HG03064 (cell line): ENCODE measurements around the gene KRTAP13-4.

ENCODE experiments used
- ATAC-seq: cut with Tn5 transposase; IDR thresholded peaks from one replicate; pipeline ENCODE4 v1.9.1; 2021; ENCODE audit warnings: low read depth; ENCODE audit not compliant: unreplicated experiment

The KRTAP13-4 gene, protein sequence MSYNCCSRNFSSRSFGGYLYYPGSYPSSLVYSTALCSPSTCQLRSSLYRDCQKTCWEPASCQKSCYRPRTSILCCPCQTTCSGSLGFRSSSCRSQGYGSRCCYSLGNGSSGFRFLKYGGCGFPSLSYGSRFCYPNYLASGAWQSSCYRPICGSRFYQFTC

DNA sequence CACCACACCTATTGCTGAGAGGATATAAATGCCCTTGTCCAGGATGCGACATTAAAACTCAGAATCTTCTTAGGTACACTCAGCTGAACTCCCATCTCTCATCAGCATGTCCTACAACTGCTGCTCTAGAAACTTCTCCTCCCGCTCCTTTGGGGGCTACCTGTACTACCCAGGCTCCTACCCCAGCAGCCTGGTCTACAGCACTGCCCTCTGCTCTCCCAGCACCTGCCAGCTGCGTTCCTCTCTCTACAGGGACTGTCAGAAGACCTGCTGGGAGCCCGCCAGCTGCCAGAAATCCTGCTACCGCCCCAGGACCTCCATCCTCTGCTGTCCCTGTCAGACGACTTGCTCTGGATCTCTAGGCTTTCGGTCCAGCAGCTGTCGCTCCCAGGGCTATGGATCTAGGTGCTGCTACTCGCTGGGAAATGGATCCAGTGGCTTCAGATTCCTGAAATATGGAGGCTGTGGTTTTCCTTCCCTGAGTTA is at the start of gene KRTAP13-4:
Gene KRTAP13-4 (plus strand): TSS at position 51 of the 486 bp plus-strand sequence. CDS start 56 bp downstream, at position 107.
- no peak for ATAC-seq

DNA sequence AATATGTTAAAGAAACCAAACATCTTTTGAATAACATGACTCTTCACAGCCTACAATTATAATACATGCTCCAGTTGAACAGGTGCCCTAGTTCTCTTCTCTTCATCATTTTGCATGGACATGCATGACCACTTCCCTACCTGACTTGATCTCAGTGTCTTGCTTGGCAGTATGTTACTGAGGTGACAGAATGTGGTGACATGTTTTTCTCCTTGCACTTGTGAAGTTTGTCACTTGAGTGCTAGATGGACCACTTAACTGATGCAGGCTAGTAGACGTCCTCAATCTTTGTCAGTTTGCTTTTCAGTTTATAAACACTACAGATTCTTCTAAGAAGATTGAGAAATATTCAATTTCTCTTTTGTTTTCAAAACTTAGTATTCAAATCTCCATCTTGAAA is 47.8 kb upstream of the KRTAP13-4 start:
- no peak for ATAC-seq

DNA sequence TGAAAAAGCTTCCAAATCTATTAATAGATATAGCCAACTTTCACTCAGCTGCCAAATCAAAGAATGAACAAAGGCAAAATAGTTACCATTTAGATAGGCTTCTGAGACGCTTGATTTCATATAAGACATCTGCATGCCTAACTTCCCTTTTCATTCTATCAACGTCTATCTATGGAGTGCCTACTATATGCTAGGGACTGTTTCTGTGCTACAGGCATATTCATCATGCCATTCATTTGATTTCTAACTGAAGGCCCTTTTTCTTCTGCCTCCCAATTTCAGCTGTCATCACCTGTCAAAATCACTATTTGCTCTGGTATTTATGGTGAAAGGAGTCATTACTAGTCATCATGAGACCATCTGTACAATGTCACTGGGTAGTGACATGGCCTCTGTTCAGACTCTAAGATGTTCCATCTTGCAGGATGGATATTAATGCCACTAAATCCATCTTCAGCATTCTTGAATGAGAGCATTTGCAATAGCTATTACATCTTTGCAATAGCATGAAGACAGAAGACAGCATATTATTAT is 38.5 kb upstream of the KRTAP13-4 start:
- ATAC-seq, result no peak

DNA sequence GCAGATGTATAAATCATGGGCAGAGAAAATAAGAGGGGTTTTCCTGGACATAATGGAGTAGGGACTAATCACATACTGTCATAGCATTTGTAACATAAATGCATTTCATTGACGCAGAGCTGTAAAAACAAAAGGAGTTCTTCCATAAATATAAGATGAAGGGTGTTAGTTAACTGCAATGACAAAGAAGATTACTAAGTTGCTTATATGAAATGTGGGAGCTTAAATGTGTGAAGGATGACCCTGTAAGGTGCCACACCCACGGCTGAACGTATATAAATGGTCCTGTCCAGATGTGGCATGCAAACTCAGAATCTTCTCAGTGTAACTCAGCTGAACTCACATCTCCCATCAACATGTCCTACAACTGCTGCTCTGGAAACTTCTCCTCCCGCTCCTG is 34.3 kb upstream of the KRTAP13-4 start, which contains the start of gene KRTAP13-1:
Gene KRTAP13-1 (plus strand): TSS at position 301 of the 400 bp plus-strand sequence. CDS start 56 bp downstream, at position 357.
- ATAC-seq, result no peak

DNA sequence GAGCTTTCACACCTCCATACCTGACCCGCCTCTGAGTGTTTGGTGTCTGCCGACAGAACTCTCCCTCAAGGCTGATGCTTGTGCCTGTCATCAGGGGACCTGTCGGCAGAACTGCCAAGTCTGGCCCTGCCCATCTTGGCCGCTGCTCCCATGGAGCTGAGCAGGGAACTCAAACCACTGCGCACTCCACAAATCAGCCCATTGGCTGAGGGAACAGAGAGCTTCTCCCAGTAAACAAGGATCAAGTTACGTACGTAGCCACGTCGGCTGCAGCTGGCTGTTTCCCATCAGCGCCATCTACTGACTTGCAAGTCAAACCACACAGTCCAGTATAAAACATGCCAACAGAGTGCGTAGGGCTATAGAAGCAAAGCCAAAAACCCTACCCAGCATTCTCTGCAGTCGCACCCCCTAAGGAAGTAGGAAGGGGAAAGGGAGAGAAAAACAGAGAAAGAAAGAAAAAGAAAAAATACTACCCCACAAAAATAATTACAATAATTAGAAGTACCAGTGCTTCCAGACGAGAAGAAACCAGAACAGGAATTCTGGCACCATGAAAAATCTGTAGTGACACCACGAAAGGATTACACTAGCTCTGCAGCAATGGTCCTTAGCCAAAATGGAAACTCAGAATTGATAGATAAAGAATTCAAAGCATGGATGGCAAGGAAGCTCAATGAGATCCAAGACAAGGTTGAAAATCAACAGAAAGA is 21.1 kb upstream of the KRTAP13-4 start:
- no peak for ATAC-seq

DNA sequence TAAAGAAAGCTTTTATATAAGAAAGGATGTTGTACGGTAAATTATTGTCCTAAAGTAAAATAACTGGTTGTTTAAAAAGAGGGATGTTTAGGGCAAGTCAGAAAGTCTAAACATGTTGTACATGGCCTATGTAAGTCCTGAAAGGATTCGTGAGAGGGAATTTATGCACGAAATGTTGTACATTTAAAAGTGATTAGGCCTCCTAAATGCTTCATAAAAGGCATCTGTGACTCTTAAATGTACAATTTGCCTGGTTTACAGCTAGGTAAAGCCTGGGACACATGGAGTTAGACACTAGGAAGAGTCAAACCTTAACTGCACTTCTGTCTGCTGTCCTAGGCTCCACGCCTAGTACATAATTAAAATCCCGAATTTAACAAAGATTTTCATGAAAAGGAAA is 14.0 kb upstream of the KRTAP13-4 start:
- no peak for ATAC-seq

DNA sequence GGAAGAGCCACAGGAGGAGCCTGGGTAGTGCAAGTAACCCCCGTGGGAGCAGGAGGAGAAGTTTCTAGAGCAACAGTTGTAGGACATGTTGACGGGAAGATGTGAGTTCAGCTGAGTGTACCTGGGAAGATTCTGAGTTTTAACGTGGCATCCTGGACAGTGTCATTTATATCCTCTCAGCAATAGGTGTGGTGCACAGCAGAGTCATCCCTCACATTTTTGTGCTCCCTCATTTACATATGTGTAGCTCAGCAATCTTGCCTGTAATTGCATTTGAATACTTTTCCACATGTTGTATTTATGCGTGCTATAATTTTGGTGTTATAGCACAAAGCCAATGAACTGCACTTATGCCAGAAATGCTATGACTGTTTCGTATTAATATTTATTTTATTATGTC is 4.2 kb upstream of the KRTAP13-4 start, which contains the start of gene KRTAP13-3:
Gene KRTAP13-3 (minus strand): TSS at position 101 of the 400 bp plus-strand sequence. CDS start 14 bp downstream, at position 87.
- ATAC-seq, result no peak

DNA sequence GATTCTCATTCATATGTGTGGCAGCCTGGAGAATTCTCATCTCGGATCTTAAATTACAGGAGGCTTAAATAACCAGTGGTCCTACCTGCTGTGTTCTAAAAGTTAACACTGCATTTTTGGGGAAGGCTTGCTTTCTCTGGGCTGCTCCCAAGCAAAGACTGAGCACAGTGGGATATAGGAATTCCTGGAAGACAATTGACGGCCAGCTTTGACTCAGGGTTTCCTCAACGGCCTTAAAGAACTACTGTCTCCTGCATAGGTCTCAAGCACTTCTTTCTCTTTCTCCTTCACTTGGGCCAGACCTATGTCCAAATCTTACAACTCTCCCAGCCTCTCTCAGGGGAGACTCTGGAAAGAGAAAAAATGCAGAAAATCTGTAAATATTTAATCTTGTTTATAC is 3.3 kb upstream of the KRTAP13-4 start:
- ATAC-seq, result no peak

DNA sequence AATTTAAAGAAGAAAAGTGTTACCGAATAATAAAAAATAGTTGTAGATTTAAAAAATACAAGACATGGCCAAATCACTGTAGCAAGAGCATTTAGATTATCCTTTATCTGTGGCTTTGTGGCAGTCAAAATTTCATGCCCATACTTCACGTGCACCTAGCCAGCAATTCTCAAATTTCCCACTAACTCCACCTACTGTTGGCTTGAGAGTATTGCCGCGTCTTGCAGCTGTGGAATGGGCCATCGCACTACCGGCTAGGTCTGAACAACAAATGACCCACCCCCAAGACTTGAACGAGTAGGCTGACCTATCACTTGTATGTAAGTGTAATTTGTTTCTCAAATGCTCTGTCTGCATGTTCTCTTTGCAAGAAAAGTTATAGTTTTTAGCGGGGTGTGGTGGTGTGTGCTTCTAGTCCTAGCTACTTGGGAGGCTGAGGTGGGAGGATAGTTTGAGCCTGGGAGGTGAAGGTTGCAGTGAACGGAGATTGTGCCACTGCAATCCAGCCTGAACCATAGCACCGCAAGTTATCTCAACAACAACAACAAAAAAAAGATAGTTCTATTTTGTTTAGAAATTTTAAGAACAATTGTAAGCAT is 4.1 kb downstream of the KRTAP13-4 start:
- ATAC-seq, result no peak

DNA sequence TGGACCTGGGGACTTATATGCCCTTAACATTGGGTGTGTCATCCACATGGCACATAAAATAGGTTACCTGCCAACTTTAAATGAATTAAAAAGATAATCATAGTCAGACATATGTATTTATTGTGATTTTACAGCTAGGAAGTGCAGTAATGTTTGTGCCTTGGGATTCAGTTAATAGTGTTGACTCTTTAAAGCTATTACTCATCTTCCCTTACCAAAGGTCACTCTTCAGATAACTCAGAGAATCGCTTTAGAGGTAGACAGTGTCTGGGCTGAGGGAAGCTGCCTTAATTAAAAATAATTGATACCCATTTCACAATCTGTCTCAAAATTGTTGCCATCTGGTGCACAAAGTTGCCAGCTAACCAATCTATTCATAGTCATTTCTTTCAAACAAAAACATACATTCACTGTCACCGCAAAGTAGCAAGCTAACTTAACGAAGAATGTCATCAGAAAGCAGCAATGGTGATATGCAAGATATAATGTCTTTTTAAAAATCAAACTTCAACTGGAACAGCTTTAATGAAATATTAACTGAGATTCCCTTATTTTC is 7.1 kb downstream of the KRTAP13-4 start:
- no peak for ATAC-seq

DNA sequence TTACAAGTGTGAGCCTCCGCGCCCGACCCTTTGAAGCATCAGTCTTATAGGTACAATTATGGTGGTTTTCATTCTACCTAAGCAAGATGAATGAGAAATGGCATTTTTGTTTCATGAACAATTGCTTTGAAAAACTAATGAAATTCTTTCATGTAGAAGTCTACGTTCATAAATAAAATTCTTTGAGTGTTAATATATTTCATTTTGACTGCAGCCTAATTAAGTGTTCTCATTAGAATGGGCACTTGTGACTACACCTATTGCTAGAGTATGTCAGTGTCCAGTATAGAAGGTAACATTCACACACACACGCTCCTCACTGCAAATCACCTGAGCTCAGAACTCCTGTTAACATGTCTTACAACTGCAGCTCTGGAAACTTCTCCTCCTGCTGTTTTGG is 10.0 kb downstream of the KRTAP13-4 start, which contains the start of gene KRTAP15-1:
Gene KRTAP15-1 (plus strand): TSS at position 301 of the 400 bp plus-strand sequence. CDS start 53 bp downstream, at position 354.
- no peak for ATAC-seq

DNA sequence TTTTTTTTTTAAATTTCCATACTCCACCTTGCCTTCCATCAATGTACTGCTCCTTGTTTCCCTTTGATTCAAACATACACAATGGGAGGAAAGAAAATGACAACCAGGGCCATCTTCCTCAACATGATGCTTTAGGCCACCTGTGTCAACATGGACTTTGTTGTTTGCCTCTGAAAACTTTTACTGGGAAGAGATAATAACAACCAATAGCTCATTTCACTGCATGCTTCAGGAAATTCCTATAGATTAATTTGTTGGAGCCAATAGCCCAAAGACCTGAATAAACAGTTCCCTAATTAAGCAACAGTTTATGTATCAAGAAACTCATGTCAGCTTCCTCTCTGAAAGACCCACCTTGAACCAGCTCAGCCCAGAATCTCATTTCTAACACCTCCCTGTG is 13.2 kb downstream of the KRTAP13-4 start:
- no peak for ATAC-seq

DNA sequence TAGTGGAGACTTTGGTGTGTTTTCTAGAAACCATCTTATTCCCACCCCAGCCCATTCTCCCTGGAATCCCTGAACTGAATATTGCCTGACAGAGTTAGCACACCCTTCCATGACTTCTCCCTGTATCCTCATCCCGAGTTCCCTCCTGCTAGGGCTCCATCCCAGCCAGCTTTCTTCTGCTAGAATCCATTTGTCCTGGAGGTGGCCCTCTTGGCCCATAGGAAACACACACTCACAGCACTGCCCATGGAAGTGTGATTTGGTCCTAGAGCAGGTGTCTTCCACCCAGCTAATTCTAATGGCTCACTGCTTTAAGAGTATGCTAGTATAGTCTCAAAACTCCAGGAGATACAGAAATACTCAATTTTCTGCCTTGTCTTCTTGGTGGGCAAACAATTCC is 14.2 kb downstream of the KRTAP13-4 start:
- ATAC-seq, result no peak

DNA sequence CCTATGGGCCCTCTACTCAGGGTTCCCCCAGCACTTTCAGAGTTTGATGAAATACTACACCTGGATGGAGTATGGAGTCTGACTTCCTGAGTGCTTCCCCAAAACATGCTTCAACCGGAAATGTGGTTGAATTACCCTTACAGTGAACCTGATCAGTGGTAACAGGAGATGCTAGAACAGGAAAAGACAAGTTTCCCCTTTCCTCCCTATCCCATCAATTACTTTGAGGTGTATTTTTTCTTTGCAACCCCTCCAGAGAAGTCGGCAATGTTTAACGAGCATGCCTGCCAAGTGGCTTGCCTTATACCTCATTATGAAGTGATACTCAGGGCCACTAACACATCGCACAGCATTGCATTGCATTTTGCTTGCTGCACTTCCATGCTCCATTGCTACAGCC is 17.0 kb downstream of the KRTAP13-4 start:
- no peak for ATAC-seq

DNA sequence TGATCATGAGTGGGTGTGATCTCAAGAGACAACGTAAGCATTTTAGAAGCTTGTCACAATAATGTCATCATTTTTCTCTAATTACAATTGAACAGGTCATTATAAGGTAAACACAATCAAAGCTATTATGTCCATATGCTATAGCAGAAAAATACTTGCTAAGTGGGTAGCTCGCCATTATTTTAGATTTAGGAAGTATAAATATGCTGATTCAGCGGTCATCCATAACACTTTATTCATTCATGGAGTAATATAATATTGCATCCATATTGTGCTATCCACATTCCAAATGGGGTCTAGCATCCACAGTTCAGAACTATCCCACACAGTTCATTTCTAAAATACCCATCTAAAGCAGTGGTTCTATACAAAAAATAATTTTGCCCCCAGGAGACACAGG is 18.5 kb downstream of the KRTAP13-4 start:
- no peak for ATAC-seq

DNA sequence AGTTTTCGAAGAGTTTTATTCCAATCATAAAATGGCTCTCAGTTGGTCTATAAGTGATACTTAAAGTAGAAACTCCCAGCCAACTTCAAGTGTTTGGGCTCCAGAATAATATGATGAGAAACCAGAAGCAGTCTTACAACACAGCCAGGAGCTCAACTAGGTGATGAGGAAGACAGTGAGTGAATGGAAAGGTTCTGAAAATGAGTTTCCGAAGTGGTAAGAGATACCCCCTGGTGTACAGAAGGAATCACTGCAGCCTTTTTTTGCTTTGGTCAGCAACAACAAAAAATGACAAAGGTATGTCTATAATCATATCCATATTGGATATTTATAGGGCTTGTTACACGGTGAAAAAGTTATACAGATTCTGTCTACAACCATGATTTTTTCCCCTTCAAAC is 33.7 kb downstream of the KRTAP13-4 start:
- ATAC-seq, result no peak

DNA sequence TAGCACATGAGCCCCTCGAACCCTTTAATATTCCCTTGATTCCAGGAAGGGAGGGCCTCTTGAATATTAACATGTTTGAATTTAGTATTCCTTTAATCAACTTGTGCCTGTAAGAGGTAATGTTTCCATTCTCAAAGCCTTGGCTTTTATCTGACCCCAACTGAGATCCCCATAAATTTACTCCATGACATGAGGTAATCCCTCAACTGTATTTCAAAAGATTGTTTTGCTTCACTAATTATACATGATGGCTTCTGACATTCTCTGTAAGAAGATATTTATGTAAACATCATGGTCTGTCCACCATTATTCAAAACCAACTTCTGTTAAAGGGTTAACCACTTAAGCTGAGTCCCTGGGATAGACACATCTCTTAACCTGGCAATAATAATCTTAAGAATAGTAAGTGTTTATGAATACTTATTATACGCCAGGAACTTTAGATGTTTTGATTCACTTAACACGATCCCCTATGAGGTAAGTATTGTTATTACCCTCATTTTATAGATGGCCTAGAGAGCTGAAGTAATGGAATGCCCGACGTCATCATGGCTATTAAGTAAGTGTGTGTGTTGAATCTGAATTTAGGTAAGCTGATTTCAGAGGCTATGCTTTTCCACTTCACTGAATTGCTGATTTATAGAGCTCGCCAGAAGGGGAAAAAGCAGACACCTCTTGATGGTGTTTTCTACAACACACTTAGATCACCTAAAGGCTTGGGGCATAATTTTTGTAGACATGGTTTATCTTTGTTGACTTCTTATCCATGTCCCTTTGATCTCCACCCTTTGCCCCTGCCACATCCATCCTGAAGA is 39.1 kb downstream of the KRTAP13-4 start:
- no peak for ATAC-seq

DNA sequence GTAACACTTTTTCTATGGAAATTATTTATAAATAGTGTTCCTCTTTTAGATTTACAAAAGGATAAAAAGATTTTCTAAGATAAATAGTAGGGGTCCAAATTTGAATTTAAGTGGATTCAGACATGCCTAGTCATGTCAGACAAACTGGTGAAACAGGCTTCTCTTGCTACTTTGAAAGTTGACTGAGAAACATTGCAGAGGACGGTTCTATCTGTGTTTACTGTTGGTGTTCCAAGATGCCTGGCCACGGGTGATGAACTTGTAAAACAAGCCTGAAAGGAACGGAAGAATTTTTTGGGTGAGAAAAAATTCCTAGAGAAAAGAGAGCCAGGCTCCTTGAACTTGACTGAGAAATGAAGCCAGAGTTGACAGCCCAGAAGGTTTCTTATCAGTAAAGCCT is 48.0 kb downstream of the KRTAP13-4 start:
- no peak for ATAC-seq

DNA sequence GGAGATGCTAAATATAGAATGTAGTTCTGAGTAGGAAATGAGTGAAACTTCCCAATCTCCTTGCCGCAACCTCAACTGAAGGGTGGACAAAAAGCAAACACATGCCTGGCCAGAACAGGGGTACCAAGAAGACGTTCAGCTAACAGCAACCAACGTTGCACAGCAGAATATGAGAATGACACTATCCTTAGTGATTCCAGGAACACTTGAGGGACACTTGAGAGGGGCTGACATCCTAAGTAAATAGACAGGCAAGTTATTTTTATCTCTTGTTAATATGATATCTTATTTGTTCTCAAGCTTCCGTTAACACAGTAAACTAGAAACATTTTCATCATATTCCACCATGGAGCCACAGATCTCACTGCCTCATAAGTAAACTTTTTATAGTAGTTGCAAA is 49.2 kb downstream of the KRTAP13-4 start:
- no peak for ATAC-seq

DNA sequence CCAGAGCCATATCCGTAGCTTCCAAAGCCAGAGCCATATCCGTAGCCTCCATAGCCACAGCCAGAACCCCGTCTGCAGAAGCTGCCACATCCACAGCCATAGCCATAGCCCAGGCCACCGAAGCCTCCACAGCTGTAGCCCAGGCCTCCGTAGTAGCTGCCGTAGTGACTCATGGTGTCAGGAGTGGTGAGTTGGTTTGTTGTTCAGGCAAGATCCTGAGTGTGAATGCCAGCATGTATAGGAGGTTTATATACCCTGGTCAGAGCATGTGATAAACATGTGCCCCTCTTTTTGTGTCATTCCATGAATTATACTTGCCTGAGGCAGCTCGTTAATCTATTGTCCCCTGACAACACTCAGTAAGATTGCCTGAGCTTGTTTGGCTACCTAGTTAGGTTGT is 50.1 kb downstream of the KRTAP13-4 start, which contains the start of gene KRTAP19-1:
Gene KRTAP19-1 (minus strand): TSS at position 223 of the 400 bp plus-strand sequence. CDS start 50 bp downstream, at position 173.
- no peak for ATAC-seq
